Muscle layer of duodenum (tissue), 2 donors: Measurements from ENCODE around the gene KRT32.

Experiments
- H3K27ac ChIP-seq: one replicate; pipeline ENCODE4 v1.7.0; 2013; ENCODE audit warnings: mild to moderate bottlenecking, low read length
- H3K27me3 ChIP-seq: one replicate; pipeline ENCODE4 v1.7.0; 2013; ENCODE audit warnings: low read depth, mild to moderate bottlenecking, control low read depth, low read length
- H3K36me3 ChIP-seq, 2 donors: one replicate each; pipeline ENCODE4 v1.7.0; 2013; ENCODE audit warnings: low read length in 2 of 2, control low read depth in 1 of 2, mild to moderate bottlenecking in 1 of 2; ENCODE audit not compliant: insufficient read depth in 2 of 2, control insufficient read depth in 1 of 2
- H3K4me1 ChIP-seq, 2 donors: one replicate each; pipeline ENCODE4 v1.7.0; 2013; ENCODE audit warnings: low read length in 2 of 2, mild to moderate bottlenecking in 2 of 2, control low read depth in 1 of 2, moderate library complexity in 1 of 2; ENCODE audit not compliant: insufficient read depth in 2 of 2, control insufficient read depth in 1 of 2
- H3K4me3 ChIP-seq, 2 donors: one replicate each; pipeline ENCODE4 v1.7.0; 2013; ENCODE audit warnings: low read length in 2 of 2, low read depth in 1 of 2, mild to moderate bottlenecking in 1 of 2
- H3K9me3 ChIP-seq, 2 donors: one replicate each; pipeline ENCODE4 v1.7.0; 2013; ENCODE audit warnings: low read length in 2 of 2, control low read depth in 1 of 2, mild to moderate bottlenecking in 1 of 2; ENCODE audit not compliant: control insufficient read depth in 1 of 2
- donor health status: healthy.

The KRT32 gene

GRCh38 chr17:41490000-41490990 lies 23.1 kb upstream of the KRT32 start:
- H3K36me3 ChIP-seq, result no peaks in the 10 kb centered on the region
- no peak overlapping the region for H3K4me3 ChIP-seq
- H3K4me1 ChIP-seq, result no peaks in the 10 kb centered on the region
- H3K27ac ChIP-seq, result no peak overlapping the region
- H3K9me3 ChIP-seq, result no peaks in the 10 kb centered on the region
- no peaks in the 10 kb centered on the region for H3K27me3 ChIP-seq

- no peak within 1 kb of the TSS for H3K4me3 ChIP-seq
- no peaks in the 10 kb centered on the region for H3K27me3 ChIP-seq
- no peaks in the 10 kb centered on the region for H3K36me3 ChIP-seq
- H3K27ac ChIP-seq, result no peak within 1 kb of the TSS
- no peaks in the 10 kb centered on the region for H3K4me1 ChIP-seq
- no peaks in the 10 kb centered on the region for H3K9me3 ChIP-seq
Measured at GRCh38 chr17:41489531-41489930, 22.3 kb upstream of the KRT32 start, which contains the start of gene KRT36. Gene KRT36 (minus strand): TSS chr17:41489910. CDS start chr17:41489864, 46 bp downstream.

- no peaks in the 10 kb centered on the region for H3K4me1 ChIP-seq
- H3K4me3 ChIP-seq, result no peak overlapping the region
- H3K27me3 ChIP-seq, result no peaks in the 10 kb centered on the region
- no peaks in the 10 kb centered on the region for H3K36me3 ChIP-seq
- no peaks in the 10 kb centered on the region for H3K9me3 ChIP-seq
- no peak overlapping the region for H3K27ac ChIP-seq
Measured at GRCh38 chr17:41486809-41487530, 19.8 kb upstream of the KRT32 start.

- Histone ChIP-seq H3K4me3 (no peak overlapping the region), H3K27me3 (no peaks in the 10 kb centered on the region), H3K9me3 (no peaks in the 10 kb centered on the region), H3K27ac (no peak overlapping the region), H3K36me3 (no peaks in the 10 kb centered on the region), H3K4me1 (no peaks in the 10 kb centered on the region)
Measured at GRCh38 chr17:41486316-41486715, 19.1 kb upstream of the KRT32 start.

DNA sequence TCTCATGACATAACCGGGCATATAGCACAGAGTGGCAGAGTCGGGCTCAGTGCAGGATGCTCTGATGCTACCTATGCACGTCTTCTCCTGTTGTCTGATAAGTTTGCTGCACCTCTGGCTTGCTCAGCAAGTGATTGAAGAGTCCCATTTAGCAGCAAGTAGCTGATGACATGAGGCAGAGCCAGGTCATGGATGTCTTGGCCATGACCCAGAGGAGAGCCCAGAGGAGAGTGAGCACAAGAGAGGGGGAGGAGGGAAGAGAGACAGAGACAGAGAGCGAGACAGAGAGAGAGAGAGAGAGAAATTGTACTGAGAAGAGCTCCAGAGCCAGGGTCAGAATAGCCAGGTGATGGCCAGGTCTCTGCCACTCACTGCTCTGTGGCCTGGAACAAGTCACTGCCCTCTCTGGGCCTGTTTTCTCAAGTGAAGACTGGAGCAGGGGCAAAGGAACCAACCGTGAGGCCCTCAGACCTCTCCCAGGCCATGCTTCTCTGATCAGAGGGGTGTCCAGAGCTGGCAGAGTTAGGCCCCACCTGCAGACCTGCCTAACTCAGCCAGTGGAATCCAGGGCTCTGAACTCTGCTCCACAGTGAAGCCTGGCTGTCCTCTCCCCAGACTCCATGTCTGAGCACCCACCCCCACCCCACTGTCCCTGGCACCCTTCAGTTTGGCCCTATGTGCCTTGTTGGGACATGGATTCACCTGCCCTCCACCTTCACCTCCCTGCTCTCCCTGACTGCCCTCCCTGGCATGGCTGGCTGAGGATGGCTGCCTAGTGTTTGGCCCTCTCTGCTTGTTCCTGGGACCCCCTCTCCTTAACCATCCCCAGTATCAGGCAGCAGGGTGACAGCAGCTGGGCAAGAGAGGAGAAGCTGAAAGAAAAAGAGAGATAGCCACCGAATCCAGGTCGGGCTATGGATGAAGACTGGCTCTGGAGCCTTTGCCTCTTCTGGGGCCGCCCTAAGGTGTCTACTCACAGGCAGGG lies 18.0 kb upstream of the KRT32 start:
- Histone ChIP-seq H3K27me3 (no peaks in the 10 kb centered on the region), H3K27ac (no peak overlapping the region), H3K4me3 (no peak overlapping the region), H3K4me1 (no peaks in the 10 kb centered on the region), H3K36me3 (no peaks in the 10 kb centered on the region), H3K9me3 (no peaks in the 10 kb centered on the region)

- Histone ChIP-seq H3K36me3 (no peaks in the 10 kb centered on the region), H3K27ac (no peak overlapping the region), H3K9me3 (no peaks in the 10 kb centered on the region), H3K4me1 (no peaks in the 10 kb centered on the region), H3K4me3 (no peak overlapping the region), H3K27me3 (no peaks in the 10 kb centered on the region)
Measured at GRCh38 chr17:41483991-41484826, 17.0 kb upstream of the KRT32 start.

GRCh38 chr17:41483531-41483930 lies 16.3 kb upstream of the KRT32 start:
- no peaks in the 10 kb centered on the region for H3K36me3 ChIP-seq
- H3K4me1 ChIP-seq, result no peaks in the 10 kb centered on the region
- no peak overlapping the region for H3K4me3 ChIP-seq
- no peak overlapping the region for H3K27ac ChIP-seq
- H3K27me3 ChIP-seq, result no peaks in the 10 kb centered on the region
- H3K9me3 ChIP-seq, result no peaks in the 10 kb centered on the region

DNA sequence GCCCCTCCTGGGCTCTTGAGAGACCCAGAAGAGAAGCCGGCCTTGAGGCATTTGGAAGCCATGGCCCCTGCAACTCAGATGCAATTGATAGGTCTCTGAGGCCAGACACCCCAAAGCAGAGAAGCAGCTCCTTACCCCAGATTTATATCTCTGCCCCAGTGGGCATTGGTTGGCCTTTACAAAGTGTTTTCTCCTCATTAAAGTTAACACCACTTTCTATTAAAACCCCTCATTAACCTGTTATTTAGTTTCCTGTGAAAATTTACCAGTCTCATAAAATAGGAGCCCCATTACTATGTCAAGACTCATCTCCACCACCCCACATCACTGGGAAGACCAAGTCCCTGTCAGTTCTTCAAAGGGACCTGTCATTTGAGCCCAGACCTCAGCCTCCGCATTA lies 13.8 kb upstream of the KRT32 start, which contains the start of gene KRT35:
Gene KRT35 (minus strand): TSS at position 116 of the 400 bp plus-strand sequence. CDS start 54 bp downstream, at position 62.
- H3K36me3 ChIP-seq, result no peaks in the 10 kb centered on the region
- H3K4me1 ChIP-seq, result no peaks in the 10 kb centered on the region
- no peaks in the 10 kb centered on the region for H3K9me3 ChIP-seq
- H3K27ac ChIP-seq, result no peak within 1 kb of the TSS
- H3K4me3 ChIP-seq, result no peak within 1 kb of the TSS
- no peaks in the 10 kb centered on the region for H3K27me3 ChIP-seq

DNA sequence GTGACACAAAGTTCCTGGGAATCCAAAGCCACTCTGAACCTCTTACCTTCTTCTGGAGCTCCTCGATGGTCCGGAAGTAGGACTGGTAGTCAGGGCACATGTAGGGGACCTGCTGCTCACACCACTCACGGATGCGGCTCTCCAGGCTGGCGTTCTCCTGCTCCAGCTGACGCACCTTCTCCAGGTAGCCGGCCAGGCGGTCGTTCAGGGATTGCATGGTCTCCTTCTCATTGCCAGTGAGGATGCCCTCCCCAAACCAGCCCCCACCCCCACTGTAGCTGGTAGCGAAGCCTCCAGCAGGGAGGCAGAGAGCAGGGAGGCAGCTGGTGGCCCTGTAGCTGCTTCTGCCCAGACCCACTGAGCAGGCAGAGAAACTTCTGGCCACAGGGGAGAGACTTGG lies 13.4 kb upstream of the KRT32 start:
- H3K4me1 ChIP-seq, result no peaks in the 10 kb centered on the region
- H3K27ac ChIP-seq, result no peak overlapping the region
- H3K9me3 ChIP-seq, result no peaks in the 10 kb centered on the region
- H3K4me3 ChIP-seq, result no peak overlapping the region
- H3K36me3 ChIP-seq, result no peaks in the 10 kb centered on the region
- H3K27me3 ChIP-seq, result no peaks in the 10 kb centered on the region

DNA sequence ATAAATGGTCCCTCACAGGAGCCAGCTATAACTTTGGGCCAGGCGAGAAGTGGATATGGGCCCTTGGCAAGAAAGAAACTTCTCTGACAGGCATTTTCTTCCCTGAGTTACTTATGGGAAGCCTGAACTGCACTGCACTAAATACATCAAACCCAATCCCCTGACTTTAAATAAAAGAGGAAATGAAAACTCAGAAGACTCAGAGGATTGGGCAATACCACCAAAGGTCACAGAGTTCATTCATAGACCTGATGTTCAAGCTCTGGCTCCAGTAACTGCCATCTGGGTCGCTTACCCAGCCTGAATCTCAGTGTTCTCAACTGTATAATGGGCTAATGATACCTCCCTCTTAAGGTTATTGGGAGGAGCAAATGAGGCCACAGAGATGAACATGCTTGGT lies 12.9 kb upstream of the KRT32 start:
- Histone ChIP-seq H3K4me3 (no peak overlapping the region), H3K9me3 (no peaks in the 10 kb centered on the region), H3K4me1 (no peaks in the 10 kb centered on the region), H3K36me3 (no peaks in the 10 kb centered on the region), H3K27ac (no peak overlapping the region), H3K27me3 (no peaks in the 10 kb centered on the region)
